Glutamatergic neuron (in vitro differentiated cells): Measurements from ENCODE around the gene RBM39. TPM values are rescaled to one million over a fixed set of nuclear protein-coding genes. Genes with fewer than 3 reads are reported as not detected.
"Not testable (repeated sequence)": the region's sequence is repeated elsewhere in the genome, so short reads cannot be mapped to it uniquely, and the experiment has no call there.

Experiments
- DNase-seq: peaks from one replicate; pipeline ENCODE4 v3.0.0; 2022
- H3K27ac Mint-ChIP-seq: one replicate; pipeline ENCODE4 v1.8.0; 2020; ENCODE audit warnings: mild to moderate bottlenecking, mixed read lengths, inconsistent platforms; ENCODE audit not compliant: unreplicated experiment
- H3K27me3 Mint-ChIP-seq: one replicate; pipeline ENCODE4 v1.8.0; 2020; ENCODE audit warnings: mild to moderate bottlenecking, moderate library complexity, mixed read lengths, inconsistent platforms; ENCODE audit not compliant: unreplicated experiment
- H3K36me3 Mint-ChIP-seq: one replicate; pipeline ENCODE4 v1.8.0; 2020; ENCODE audit warnings: mild to moderate bottlenecking, mixed read lengths, inconsistent platforms; ENCODE audit not compliant: unreplicated experiment
- H3K4me1 Mint-ChIP-seq: one replicate; pipeline ENCODE4 v1.8.0; 2020; ENCODE audit warnings: mild to moderate bottlenecking, low read depth, mixed read lengths, inconsistent platforms; ENCODE audit not compliant: unreplicated experiment
- H3K4me3 Mint-ChIP-seq: one replicate; pipeline ENCODE4 v1.8.0; 2020; ENCODE audit warnings: mild to moderate bottlenecking, mixed read lengths, inconsistent platforms; ENCODE audit not compliant: unreplicated experiment
- H3K9me3 Mint-ChIP-seq: one replicate; pipeline ENCODE4 v1.8.0; 2020; ENCODE audit warnings: mild to moderate bottlenecking, moderate library complexity, mixed read lengths, inconsistent platforms; ENCODE audit not compliant: unreplicated experiment
- CTCF ChIP-seq: fragments of 200-600 bp; sonication (generic); IDR thresholded peaks from one replicate; pipeline ENCODE4 v1.5.0; 2021; ENCODE audit not compliant: partially characterized antibody, unreplicated experiment
- total RNA-seq: library from RNA; stranded (reverse); fragmentation: NEBNext Ultra II Directional; extraction: Animal tissue kit (Norgen Biotek cat#: 25700); gene quantifications from one replicate; pipeline ENCODE4 v1.2.1, GENCODE V29; 2021; ENCODE audit not compliant: unreplicated experiment

RBM39 gene
- total RNA-seq, 1 donor from 2014 or later: 358 TPM

DNA sequence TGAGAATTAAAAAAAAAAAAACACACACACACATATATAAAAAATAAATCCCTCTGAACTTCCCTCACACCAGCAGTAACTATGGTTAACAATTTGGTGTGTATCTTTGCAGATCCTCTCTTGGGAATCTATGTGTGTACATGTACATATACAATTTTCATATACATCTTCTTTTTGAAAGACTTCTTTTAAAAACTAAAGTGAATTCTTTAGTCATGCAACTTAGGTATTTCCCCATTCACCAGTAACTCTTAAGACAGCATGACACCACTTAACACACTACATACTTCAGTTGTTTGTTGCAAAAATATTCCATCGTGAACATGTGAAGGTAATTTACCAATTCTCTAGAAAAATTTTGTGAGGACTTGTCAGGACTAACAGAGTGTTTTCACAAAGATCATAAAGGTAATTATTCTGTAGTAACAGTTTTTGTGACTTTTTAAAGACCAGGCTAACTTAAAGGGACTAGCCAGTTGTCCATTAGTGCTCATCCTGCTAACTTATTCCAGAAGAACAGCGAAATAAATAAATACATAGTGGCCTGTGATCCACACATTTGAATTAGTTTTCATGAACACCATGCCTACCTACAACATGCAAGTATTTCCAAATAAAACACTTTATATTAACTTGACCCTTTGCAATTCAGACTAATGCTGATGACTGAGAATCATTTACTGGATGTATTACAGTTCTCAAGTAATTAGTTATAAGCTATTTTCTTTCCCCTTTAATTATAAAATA is 12.1 kb downstream of the RBM39 start:
- H3K27ac Mint-ChIP-seq: no peak overlapping the region
- H3K4me3 Mint-ChIP-seq: no peak overlapping the region
- peaks cover 2% of the 10 kb centered on the region for H3K27me3 Mint-ChIP-seq
- H3K9me3 Mint-ChIP-seq: peaks cover 1% of the 10 kb centered on the region
- no peak for DNase-seq
- H3K4me1 Mint-ChIP-seq: peaks cover 3% of the 10 kb centered on the region
- H3K36me3 Mint-ChIP-seq: no peaks in the 10 kb centered on the region
- no peak for TF ChIP-seq CTCF

GRCh38 chr20:35729283-35729807 is 12.7 kb downstream of the RBM39 start:
- DNase-seq: no peak
- no peaks in the 10 kb centered on the region for H3K36me3 Mint-ChIP-seq
- H3K27ac Mint-ChIP-seq: no peak overlapping the region
- TF ChIP-seq CTCF: no peak
- H3K9me3 Mint-ChIP-seq: peaks cover 1% of the 10 kb centered on the region
- H3K4me1 Mint-ChIP-seq: peaks cover 1% of the 10 kb centered on the region
- H3K27me3 Mint-ChIP-seq: peaks cover 2% of the 10 kb centered on the region
- H3K4me3 Mint-ChIP-seq: no peak overlapping the region

GRCh38 chr20:35726842-35727711 is 15.0 kb downstream of the RBM39 start:
- H3K27me3 Mint-ChIP-seq: peaks cover 2% of the 10 kb centered on the region
- no peak overlapping the region for H3K4me3 Mint-ChIP-seq

GRCh38 chr20:35724321-35725230 is 17.5 kb downstream of the RBM39 start:
- Mint-ChIP-seq H3K4me3 (no peak overlapping the region), H3K4me1 (no peaks in the 10 kb centered on the region), H3K27me3 (peaks cover 2% of the 10 kb centered on the region), H3K27ac (no peak overlapping the region), H3K9me3 (peaks cover 1% of the 10 kb centered on the region), H3K36me3 (no peaks in the 10 kb centered on the region)
- no peak for TF ChIP-seq CTCF
- no peak for DNase-seq

More at GRCh38 chr20:35726842-35727711, 15.0 kb downstream of the RBM39 start:
- Mint-ChIP-seq H3K36me3 (no peaks in the 10 kb centered on the region), H3K9me3 (peaks cover 1% of the 10 kb centered on the region), H3K27ac (no peak overlapping the region), H3K4me1 (no peaks in the 10 kb centered on the region)
- no peak for TF ChIP-seq CTCF
- no peak for DNase-seq

DNA sequence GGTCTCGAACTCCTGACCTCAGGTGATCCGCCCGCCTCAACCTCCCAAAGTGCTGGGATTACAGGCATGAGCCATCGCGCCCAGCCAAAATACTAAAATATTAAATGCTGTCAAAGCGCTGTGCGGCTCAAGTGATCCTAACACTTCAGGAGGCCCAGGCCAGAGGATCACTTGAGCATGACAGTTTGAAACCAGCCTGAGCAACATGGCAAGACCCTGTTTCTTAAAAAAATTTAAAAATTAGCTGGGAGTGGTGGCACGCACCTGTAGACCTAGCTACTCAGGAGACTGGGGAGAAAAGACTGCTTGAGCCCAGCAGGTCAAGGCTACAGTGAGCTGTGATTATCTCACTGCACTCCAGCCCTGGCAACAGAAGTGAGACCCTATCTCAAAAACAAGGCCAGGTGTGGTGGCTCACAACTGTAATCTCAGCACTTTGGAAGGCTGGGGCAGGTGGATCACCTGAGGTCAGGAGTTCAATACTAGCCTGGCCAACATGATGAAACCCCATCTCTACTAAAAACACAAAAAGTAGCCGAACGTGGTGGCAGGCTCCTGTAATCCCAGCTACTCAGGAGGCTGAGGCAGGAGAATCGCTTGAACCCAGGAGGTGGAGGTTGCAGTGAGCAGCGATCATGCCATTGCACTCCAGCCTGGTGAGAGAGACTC is 18.3 kb downstream of the RBM39 start:
- not testable (repeated sequence) for H3K4me3 Mint-ChIP-seq, DNase-seq, H3K36me3 Mint-ChIP-seq, H3K27me3 Mint-ChIP-seq, H3K4me1 Mint-ChIP-seq, H3K9me3 Mint-ChIP-seq
- peak overlapping the region; percentile 3 for H3K27ac Mint-ChIP-seq

DNA sequence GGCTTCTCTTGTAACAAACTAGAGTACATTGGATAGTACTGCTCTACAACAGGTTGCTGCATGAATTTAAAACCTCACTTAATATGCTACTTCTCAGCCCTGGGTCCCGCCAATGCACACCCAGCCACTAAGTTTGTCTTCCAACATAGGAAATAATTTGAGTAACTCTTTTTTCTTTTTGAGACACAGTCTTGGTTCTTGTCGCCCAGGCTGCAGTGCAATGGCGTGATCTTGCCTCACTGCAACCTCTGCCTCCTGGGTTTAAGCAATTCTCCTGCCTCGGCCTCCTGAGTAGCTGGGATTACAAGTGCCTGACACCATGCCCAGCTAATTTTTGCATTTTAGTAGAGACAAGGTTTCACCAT is 18.8 kb downstream of the RBM39 start:
- not testable (repeated sequence) for H3K4me1 Mint-ChIP-seq, H3K4me3 Mint-ChIP-seq, H3K9me3 Mint-ChIP-seq, H3K36me3 Mint-ChIP-seq, DNase-seq, H3K27me3 Mint-ChIP-seq
- peak overlapping the region; percentile 3 for H3K27ac Mint-ChIP-seq
